Measurements from ENCODE around the gene JCHAIN. TPM values are rescaled to one million over a fixed set of nuclear protein-coding genes. Genes with fewer than 3 reads are reported as not detected.

The JCHAIN gene
- total and polyA plus RNA-seq, 9 of the 15 experiments (the other 6 are each of a cell fraction or from before 2014, with no cell fraction given): 0.04 to 0.68 (median 0.26) TPM; not detected in 5

DNA sequence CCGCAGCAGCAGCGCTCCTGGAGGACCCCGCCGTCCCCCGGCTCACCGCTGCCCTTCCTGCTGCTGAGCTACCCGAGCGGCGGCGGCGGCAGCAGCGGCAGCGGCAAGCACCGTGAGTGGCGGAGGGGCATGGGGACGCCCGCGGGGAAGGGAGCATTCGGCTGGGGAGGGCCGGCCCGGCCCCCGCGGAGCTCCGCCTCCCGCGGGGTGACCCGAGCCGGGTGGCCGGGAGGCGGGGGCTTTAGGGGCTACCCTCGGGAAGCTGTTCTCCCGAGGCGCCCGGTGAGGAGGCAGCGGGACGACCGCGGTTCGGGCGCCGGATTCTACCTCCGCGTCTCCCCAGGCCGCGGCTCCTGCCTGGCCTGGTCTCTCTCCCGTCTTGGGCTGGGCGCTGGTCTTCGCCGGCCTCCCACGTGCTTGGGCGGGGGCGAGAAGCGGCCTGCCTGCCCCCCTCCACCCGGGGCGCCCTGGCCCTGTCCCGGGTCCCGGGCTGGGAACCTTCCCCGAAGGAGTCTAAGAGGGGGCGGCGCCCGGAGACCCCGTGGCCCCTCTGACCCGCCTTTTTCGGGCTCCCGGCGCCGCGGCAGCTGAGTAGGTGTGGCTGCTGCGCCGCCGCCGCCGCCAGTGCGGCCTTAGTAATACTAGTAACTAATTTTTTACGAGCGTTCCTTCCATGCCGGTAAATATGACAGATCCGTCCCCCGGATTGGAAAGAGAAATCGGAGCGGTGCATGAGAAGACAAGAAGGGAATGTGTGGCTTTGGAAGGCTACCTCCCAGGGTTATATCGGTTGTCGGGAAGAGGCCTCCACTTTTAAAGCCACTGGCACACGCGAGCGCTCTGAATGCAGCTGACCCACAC, 39.1 kb upstream of the JCHAIN start (continued):
- TF ChIP-seq, protein P1, sequence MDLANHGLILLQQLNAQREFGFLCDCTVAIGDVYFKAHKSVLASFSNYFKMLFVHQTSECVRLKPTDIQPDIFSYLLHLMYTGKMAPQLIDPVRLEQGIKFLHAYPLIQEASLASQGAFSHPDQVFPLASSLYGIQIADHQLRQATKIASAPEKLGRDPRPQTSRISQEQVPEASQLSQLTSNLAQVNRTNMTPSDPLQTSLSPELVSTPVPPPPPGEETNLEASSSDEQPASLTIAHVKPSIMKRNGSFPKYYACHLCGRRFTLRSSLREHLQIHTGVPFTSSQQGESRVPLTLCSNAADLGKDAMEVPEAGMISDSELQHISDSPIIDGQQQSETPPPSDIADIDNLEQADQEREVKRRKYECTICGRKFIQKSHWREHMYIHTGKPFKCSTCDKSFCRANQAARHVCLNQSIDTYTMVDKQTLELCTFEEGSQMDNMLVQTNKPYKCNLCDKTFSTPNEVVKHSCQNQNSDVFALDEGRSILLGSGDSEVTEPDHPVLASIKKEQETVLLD (IDR thresholded peaks at IDR 0.05): no peak
- TF ChIP-seq ZNF224 (CRISPR knock-in tag; IDR thresholded peaks at IDR 0.05): no peak
- TF ChIP-seq STAT5A (IDR thresholded peaks at IDR 0.05; ENCODE audit: borderline replicate concordance, low read length): no peak
- no peak for TF ChIP-seq ZNF780A (CRISPR knock-in tag; IDR thresholded peaks at IDR 0.05)
- TF ChIP-seq TCF7 (IDR thresholded peaks at IDR 0.05; ENCODE audit: borderline replicate concordance): no peak
- no peak for TF ChIP-seq FOXP1 (CRISPR knock-in tag; IDR thresholded peaks at IDR 0.05)
- no peak for TF ChIP-seq SREBF2 (CRISPR knock-in tag; IDR thresholded peaks at IDR 0.05)
- peak; percentile 14; the same call in 1 of the 2 replicates for TF ChIP-seq DPF2 (IDR thresholded peaks at IDR 0.05)
- TF ChIP-seq, protein P2, sequence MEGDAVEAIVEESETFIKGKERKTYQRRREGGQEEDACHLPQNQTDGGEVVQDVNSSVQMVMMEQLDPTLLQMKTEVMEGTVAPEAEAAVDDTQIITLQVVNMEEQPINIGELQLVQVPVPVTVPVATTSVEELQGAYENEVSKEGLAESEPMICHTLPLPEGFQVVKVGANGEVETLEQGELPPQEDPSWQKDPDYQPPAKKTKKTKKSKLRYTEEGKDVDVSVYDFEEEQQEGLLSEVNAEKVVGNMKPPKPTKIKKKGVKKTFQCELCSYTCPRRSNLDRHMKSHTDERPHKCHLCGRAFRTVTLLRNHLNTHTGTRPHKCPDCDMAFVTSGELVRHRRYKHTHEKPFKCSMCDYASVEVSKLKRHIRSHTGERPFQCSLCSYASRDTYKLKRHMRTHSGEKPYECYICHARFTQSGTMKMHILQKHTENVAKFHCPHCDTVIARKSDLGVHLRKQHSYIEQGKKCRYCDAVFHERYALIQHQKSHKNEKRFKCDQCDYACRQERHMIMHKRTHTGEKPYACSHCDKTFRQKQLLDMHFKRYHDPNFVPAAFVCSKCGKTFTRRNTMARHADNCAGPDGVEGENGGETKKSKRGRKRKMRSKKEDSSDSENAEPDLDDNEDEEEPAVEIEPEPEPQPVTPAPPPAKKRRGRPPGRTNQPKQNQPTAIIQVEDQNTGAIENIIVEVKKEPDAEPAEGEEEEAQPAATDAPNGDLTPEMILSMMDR (IDR thresholded peaks at IDR 0.05 in 2 of 3, conservative IDR thresholded peaks at IDR 0.05 in 1 of 3; ENCODE audit: insufficient read depth in 2 of 3, low read depth in 1 of 3, low read length in 3 of 3): peak in 2 of 3 experiments; percentile 8 to 11; a peak in 2 of 6 replicates
- no peak for TF ChIP-seq ZBTB1 (CRISPR knock-in tag; IDR thresholded peaks at IDR 0.05; ENCODE audit: borderline replicate concordance, low read depth)
- no peak for TF ChIP-seq ZNF197 (CRISPR knock-in tag; IDR thresholded peaks at IDR 0.05; ENCODE audit: low read depth)
- no peak for TF ChIP-seq CBX8 (IDR thresholded peaks at IDR 0.05; ENCODE audit: borderline replicate concordance, extremely low read depth, low read depth, low read length, poor library complexity, severe bottlenecking)
- peak; percentile 65; the same call in 1 of the 2 replicates for TF ChIP-seq E2F3 (CRISPR knock-in tag; IDR thresholded peaks at IDR 0.05)
- TF ChIP-seq BCL6 (CRISPR knock-in tag; IDR thresholded peaks at IDR 0.05): no peak
- TF ChIP-seq, protein P3, sequence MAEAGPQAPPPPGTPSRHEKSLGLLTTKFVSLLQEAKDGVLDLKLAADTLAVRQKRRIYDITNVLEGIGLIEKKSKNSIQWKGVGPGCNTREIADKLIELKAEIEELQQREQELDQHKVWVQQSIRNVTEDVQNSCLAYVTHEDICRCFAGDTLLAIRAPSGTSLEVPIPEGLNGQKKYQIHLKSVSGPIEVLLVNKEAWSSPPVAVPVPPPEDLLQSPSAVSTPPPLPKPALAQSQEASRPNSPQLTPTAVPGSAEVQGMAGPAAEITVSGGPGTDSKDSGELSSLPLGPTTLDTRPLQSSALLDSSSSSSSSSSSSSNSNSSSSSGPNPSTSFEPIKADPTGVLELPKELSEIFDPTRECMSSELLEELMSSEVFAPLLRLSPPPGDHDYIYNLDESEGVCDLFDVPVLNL (CRISPR knock-in tag; IDR thresholded peaks at IDR 0.05; ENCODE audit: low read depth): no peak
- no peak for TF ChIP-seq ARID1B (IDR thresholded peaks at IDR 0.05)
- TF ChIP-seq, protein P4, sequence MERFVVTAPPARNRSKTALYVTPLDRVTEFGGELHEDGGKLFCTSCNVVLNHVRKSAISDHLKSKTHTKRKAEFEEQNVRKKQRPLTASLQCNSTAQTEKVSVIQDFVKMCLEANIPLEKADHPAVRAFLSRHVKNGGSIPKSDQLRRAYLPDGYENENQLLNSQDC (CRISPR knock-in tag; IDR thresholded peaks at IDR 0.05): no peak
- no peak for TF ChIP-seq PPARD (CRISPR knock-in tag; IDR thresholded peaks at IDR 0.05)
